H1 (cell line): Measurements from ENCODE around the gene MTCL3.

Source experiments
- CTCF ChIA-PET: fragments of 300-600 bp; sonication (Branson Sonifier 250); formaldehyde crosslinking; loops from one replicate; lab custom pipeline; 2021; ENCODE audit not compliant: partially characterized antibody; lab: Charles Lee
- POLR2A ChIA-PET: fragments of 300-600 bp; sonication (Branson Sonifier 250); formaldehyde crosslinking; loops from one replicate; lab custom pipeline; 2021; ENCODE audit warnings: inconsistent platforms; ENCODE audit not compliant: partially characterized antibody; lab: Charles Lee
- DNase-seq, 2 experiments: peaks; one replicate each; pipeline versions ENCODE4 v3.0.0 to v3.0.0-alpha.2; 2010 to 2022; ENCODE audit warnings: low spot score in 2 of 2, low read depth in 1 of 2, mixed read lengths in 1 of 2
- FAIRE-seq: peaks from 2 replicates; lab custom pipeline; 2011; peaks lifted over from hg19 to GRCh38; lab: Jason Lieb, UNC
- H2AFZ ChIP-seq: 2 replicates; pipeline ENCODE4 v1.8.1; 2012; ENCODE audit warnings: low read length, inconsistent platforms
- H2AK5ac ChIP-seq: 2 replicates; pipeline ENCODE4 v1.6.1; 2013; ENCODE audit warnings: low read depth, low read length
- H2BK120ac ChIP-seq: replicated peaks from 2 replicates; pipeline ENCODE3; 2013; ENCODE audit warnings: low read depth, low read length, inconsistent platforms
- H2BK12ac ChIP-seq: 2 replicates; pipeline ENCODE4 v1.6.1; 2013; ENCODE audit warnings: low read depth, low read length
- H2BK15ac ChIP-seq: 2 replicates; pipeline ENCODE4 v1.6.1; 2013; ENCODE audit warnings: low read length
- H2BK20ac ChIP-seq: 2 replicates; pipeline ENCODE4 v1.6.1; 2013; ENCODE audit warnings: low read length
- H2BK5ac ChIP-seq: 2 replicates; pipeline ENCODE4 v1.6.1; 2013; ENCODE audit warnings: low read depth, low read length
- H3K14ac ChIP-seq: 2 replicates; pipeline ENCODE4 v1.6.1; 2013; ENCODE audit warnings: inconsistent platforms; ENCODE audit not compliant: insufficient read length
- H3K18ac ChIP-seq: 2 replicates; pipeline ENCODE4 v1.6.1; 2013; ENCODE audit warnings: low read length; ENCODE audit errors: extremely low read depth
- H3K23ac ChIP-seq: 2 replicates; pipeline ENCODE4 v1.6.1; 2013; ENCODE audit warnings: inconsistent platforms; ENCODE audit not compliant: insufficient read length
- H3K23me2 ChIP-seq: 2 replicates; pipeline ENCODE4 v1.6.1; 2013; ENCODE audit warnings: low read depth, low read length
- H3K27ac ChIP-seq: 2 replicates; pipeline ENCODE4 v1.6.1; 2011; ENCODE audit warnings: low read depth, low read length, inconsistent platforms
- H3K27me3 ChIP-seq, 4 experiments: replicated peaks in 1 of 4; 1 replicate in 1 of 4; 2 replicates in 3 of 4; pipeline versions ENCODE4 v1.6.1 to v1.8.1; 2011 to 2013; ENCODE audit warnings: low read length in 3 of 4, mild to moderate bottlenecking in 3 of 4, inconsistent platforms in 2 of 4, mixed read lengths in 2 of 4, moderate library complexity in 1 of 4; ENCODE audit not compliant: control insufficient read depth in 3 of 4, insufficient read depth in 3 of 4; ENCODE audit errors: extremely low read depth in 1 of 4
- H3K36me3 ChIP-seq, 4 experiments: 2 replicates each; pipeline versions ENCODE4 v1.6.1 to v1.8.1; 2011 to 2013; ENCODE audit warnings: mild to moderate bottlenecking in 4 of 4, low read length in 3 of 4, moderate library complexity in 2 of 4, control low read depth in 1 of 4, inconsistent platforms in 1 of 4; ENCODE audit not compliant: insufficient read depth in 4 of 4, control insufficient read depth in 2 of 4
- H3K4ac ChIP-seq: replicated peaks from 2 replicates; pipeline ENCODE3; 2013; ENCODE audit warnings: low read length, low read depth, mixed read lengths, inconsistent platforms; ENCODE audit not compliant: insufficient read length
- H3K4me1 ChIP-seq, 4 experiments: replicated peaks in 1 of 4; 1 replicate in 1 of 4; 2 replicates in 3 of 4; pipeline versions ENCODE4 v1.6.1 to v1.8.1; 2011 to 2013; ENCODE audit warnings: low read length in 3 of 4, inconsistent platforms in 2 of 4, mixed read lengths in 1 of 4; ENCODE audit not compliant: insufficient read depth in 4 of 4, control insufficient read depth in 3 of 4
- H3K4me2 ChIP-seq, 2 experiments: 2 replicates each; pipeline versions ENCODE4 v1.6.1 to v1.8.1; 2011 to 2013; ENCODE audit warnings: low read depth in 2 of 2, low read length in 2 of 2, control low read depth in 1 of 2, inconsistent platforms in 1 of 2, mild to moderate bottlenecking in 1 of 2; ENCODE audit not compliant: insufficient read depth in 1 of 2
- H3K4me3 ChIP-seq, 4 experiments: fragments of 200-600, 300-600 bp in 1 of 4; sonication (generic), shearing (Covaris generic), sonication (Bioruptor Twin) in 1 of 4; 2 replicates each; pipeline versions ENCODE4 v1.5.1 to v1.8.1; 2011 to 2016; ENCODE audit warnings: low read length in 4 of 4, low read depth in 3 of 4, control low read depth in 2 of 4, inconsistent platforms in 2 of 4, mild to moderate bottlenecking in 2 of 4, mixed read lengths in 1 of 4, moderate library complexity in 1 of 4; ENCODE audit not compliant: insufficient read depth in 2 of 4; ENCODE audit errors: extremely low read depth in 1 of 4
- H3K56ac ChIP-seq: replicated peaks from 2 replicates; pipeline ENCODE3; 2013; ENCODE audit warnings: low read depth, mild to moderate bottlenecking, mixed read lengths, low read length, inconsistent platforms; ENCODE audit not compliant: insufficient read length
- H3K79me1 ChIP-seq: 2 replicates; pipeline ENCODE4 v1.6.1; 2013; ENCODE audit warnings: low read depth, low read length, control low read depth
- H3K79me2 ChIP-seq, 2 experiments: 2 replicates each; pipeline versions ENCODE4 v1.6.1 to v1.8.1; 2012 to 2013; ENCODE audit warnings: low read length in 2 of 2, mild to moderate bottlenecking in 2 of 2, inconsistent platforms in 1 of 2; ENCODE audit not compliant: insufficient read depth in 2 of 2, control insufficient read depth in 1 of 2
- H3K9ac ChIP-seq, 4 experiments: replicated peaks in 1 of 4; 1 replicate in 1 of 4; 2 replicates in 3 of 4; pipeline versions ENCODE4 v1.6.1 to v1.8.1; 2011 to 2013; ENCODE audit warnings: low read depth in 3 of 4, low read length in 3 of 4, control low read depth in 2 of 4, mild to moderate bottlenecking in 2 of 4, moderate library complexity in 2 of 4, inconsistent platforms in 1 of 4; ENCODE audit errors: extremely low read depth in 1 of 4
- H3K9me3 ChIP-seq, 2 experiments: 2 replicates each; pipeline versions ENCODE4 v1.6.1 to v1.8.1; 2012 to 2013; ENCODE audit warnings: mild to moderate bottlenecking in 2 of 2, moderate library complexity in 2 of 2, control low read depth in 1 of 2, inconsistent platforms in 1 of 2, low read depth in 1 of 2, low read length in 1 of 2, mixed read lengths in 1 of 2; ENCODE audit not compliant: insufficient read depth in 2 of 2
- H4K20me1 ChIP-seq, 2 experiments: replicated peaks in 1 of 2; 2 replicates each; pipeline versions ENCODE3 to v1.8.1; 2011 to 2013; ENCODE audit warnings: inconsistent platforms in 2 of 2, low read length in 2 of 2, mild to moderate bottlenecking in 1 of 2; ENCODE audit not compliant: insufficient read depth in 2 of 2, control insufficient read depth in 1 of 2
- H4K5ac ChIP-seq: 2 replicates; pipeline ENCODE4 v1.6.1; 2013; ENCODE audit warnings: low read length, low read depth, mixed read lengths, inconsistent platforms; ENCODE audit not compliant: insufficient read length
- H4K8ac ChIP-seq: 2 replicates; pipeline ENCODE4 v1.8.0; 2013; ENCODE audit warnings: mild to moderate bottlenecking, moderate library complexity, low read length, inconsistent platforms; ENCODE audit not compliant: insufficient read depth; ENCODE audit errors: extremely low read depth
- H4K91ac ChIP-seq: replicated peaks from 2 replicates; pipeline ENCODE3; 2013; ENCODE audit warnings: low read length, mixed read lengths, inconsistent platforms; ENCODE audit not compliant: insufficient read length
- BCL11A ChIP-seq, 2 experiments: IDR thresholded peaks; one replicate each; pipeline ENCODE4 v1.6.1; 2011; ENCODE audit warnings: low read depth in 2 of 2, low read length in 2 of 2, mild to moderate bottlenecking in 2 of 2
- CEBPB ChIP-seq: IDR thresholded peaks from 2 replicates; pipeline ENCODE4 v1.6.1; 2012; ENCODE audit warnings: low read depth, low read length
- CTBP2 ChIP-seq: IDR thresholded peaks from 2 replicates; pipeline ENCODE4 v1.7.0; 2011; ENCODE audit warnings: borderline replicate concordance, mild to moderate bottlenecking, moderate library complexity, mixed read lengths, low read length; ENCODE audit not compliant: insufficient read depth, insufficient read length
- NANOG ChIP-seq: IDR thresholded peaks from 2 replicates; pipeline ENCODE4 v1.6.1; 2011; ENCODE audit warnings: low read length, low read depth, mild to moderate bottlenecking, inconsistent platforms; ENCODE audit not compliant: insufficient read depth, poor library complexity, severe bottlenecking
- RAD21 ChIP-seq, 2 experiments: IDR thresholded peaks in 1 of 2; conservative IDR thresholded peaks in 1 of 2; 2 replicates each; pipeline ENCODE4 v1.6.1; 2011; ENCODE audit warnings: low read depth in 2 of 2, low read length in 2 of 2, improper control_type of control experiment in 1 of 2, inconsistent platforms in 1 of 2, mild to moderate bottlenecking in 1 of 2, moderate library complexity in 1 of 2
- SIX5 ChIP-seq: IDR thresholded peaks from 2 replicates; pipeline ENCODE4 v1.6.1; 2011; ENCODE audit warnings: mild to moderate bottlenecking, low read depth, low read length
- USF2 ChIP-seq: IDR thresholded peaks from 2 replicates; pipeline ENCODE4 v1.6.1; 2011; ENCODE audit warnings: low read length, improper control_type of control experiment
- YY1 ChIP-seq: IDR thresholded peaks from 2 replicates; pipeline ENCODE4 v1.6.1; 2011; ENCODE audit warnings: low read depth, mild to moderate bottlenecking, low read length

Gene MTCL3

GRCh38 chr6:127494240-127494767 is 24.8 kb downstream of the MTCL3 start:
- H3K18ac ChIP-seq, result no peak overlapping the region
- H3K56ac ChIP-seq, result no peak overlapping the region
- no peak overlapping the region for H3K27ac ChIP-seq
- no peak overlapping the region for H3K4ac ChIP-seq
- H4K8ac ChIP-seq, result no peak overlapping the region
- H2BK5ac ChIP-seq, result no peak overlapping the region
- no peak overlapping the region for H4K5ac ChIP-seq
- no peak overlapping the region for H3K4me2 ChIP-seq
- H3K4me1 ChIP-seq, result no peaks in the 10 kb centered on the region
- H4K20me1 ChIP-seq, result no peaks in the 10 kb centered on the region
- FAIRE-seq (no peak), DNase-seq (no peak)
- no peak overlapping the region for H3K23ac ChIP-seq
- H3K36me3 ChIP-seq, result peaks cover 0 to 15% (median 7%) of the 10 kb centered on the region in 4 experiments; a peak in 5 of 8 replicates
- no peak overlapping the region for H2AFZ ChIP-seq
- H3K9ac ChIP-seq, result no peak overlapping the region
- CTCF ChIA-PET, result interaction anchor here (0.8 to 2.2 kb wide), 4 partner anchors 10 to 28 kb away, joined by 4 to 7 read pairs (median 5); no protein-coding TSS in a partner anchor
- H2AK5ac ChIP-seq, result no peak overlapping the region
- POLR2A ChIA-PET, result interaction anchor here (1.1 kb wide), 1 partner anchor 16 kb away, joined by 3 read pairs; no protein-coding TSS in a partner anchor
- H3K23me2 ChIP-seq, result no peaks in the 10 kb centered on the region
- H2BK12ac ChIP-seq, result no peak overlapping the region
- H2BK120ac ChIP-seq, result no peak overlapping the region
- 0 out of 4 replicates have a peak, but pooled peaks cover 0 to 3% of the 10 kb centered on the region in 2 experiments for H3K9me3 ChIP-seq
- no peaks in the 10 kb centered on the region for H3K79me1 ChIP-seq
- H3K79me2 ChIP-seq, result no peaks in the 10 kb centered on the region
- no peak overlapping the region for H3K14ac ChIP-seq
- no peak overlapping the region for H2BK20ac ChIP-seq
- H2BK15ac ChIP-seq, result no peak overlapping the region
- no peak overlapping the region for H3K4me3 ChIP-seq
- TF ChIP-seq SIX5 (no peak), CTBP2 (no peak), RAD21 (IDR thresholded peaks at IDR 0.05 in 1 of 2, conservative IDR thresholded peaks at IDR 0.05 in 1 of 2; ENCODE audit: low read depth in 2 of 2, low read length in 2 of 2) (no peak), USF2 (no peak), CEBPB (no peak), NANOG (no peak), YY1 (no peak), BCL11A (IDR thresholded peaks at IDR 0.05; ENCODE audit: low read depth in 2 of 2, low read length in 2 of 2) (no peak)
- TF ChIP-seq, all 59 proteins: peak for 0
- Histone ChIP-seq H3K27me3 (no peaks in the 10 kb centered on the region), H4K91ac (no peak overlapping the region)
